ENCODE results near the gene FAM107B. TPM values are rescaled to one million over a fixed set of nuclear protein-coding genes. Genes with fewer than 3 reads are reported as not detected.

Gene FAM107B
- total RNA-seq, 1 experiment from 2014 or later = 24.5 TPM

- TF ChIP-seq CTCF (conservative IDR thresholded peaks at IDR 0.05) = no peak
- Histone ChIP-seq H2BK12ac (ENCODE audit: insufficient read length, low read depth, low read length) (no peak overlapping the region), H4K91ac (ENCODE audit: insufficient read length, low read depth, low read length) (no peak overlapping the region), H3K18ac (ENCODE audit: insufficient read length, low read depth, low read length) (no peak overlapping the region), H3K14ac (ENCODE audit: insufficient read depth, low read length) (no peak overlapping the region), H3K79me2 (ENCODE audit: insufficient read depth, low read length) (no peaks in the 10 kb centered on the region; the same call in 1 of the 2 replicates), H3K79me1 (ENCODE audit: insufficient read depth, low read depth, low read length, poor library complexity, severe bottlenecking) (no peaks in the 10 kb centered on the region), H3K4me2 (ENCODE audit: insufficient read depth, insufficient read length, low read length) (no peak overlapping the region), H2BK20ac (ENCODE audit: low read depth, low read length, poor library complexity, severe bottlenecking) (no peak overlapping the region), H3T11ph (ENCODE audit: low read length) (no peak overlapping the region), H2AFZ (ENCODE audit: low read length) (no peak overlapping the region), H2BK120ac (ENCODE audit: low read depth, low read length, poor library complexity, severe bottlenecking) (no peak overlapping the region), H3K27ac (ENCODE audit: insufficient read length, low read depth, low read length) (no peak overlapping the region), H4K5ac (ENCODE audit: insufficient read length, low read depth, low read length) (no peak overlapping the region), H3K56ac (ENCODE audit: insufficient read length, low read depth, low read length) (no peak overlapping the region), H3K9ac (ENCODE audit: extremely low read depth, insufficient read length, low read length) (no peak overlapping the region), H3K4me1 (ENCODE audit: insufficient read depth, low read length) (no peaks in the 10 kb centered on the region), H3K27me3 (ENCODE audit: insufficient read depth, low read length) (no peaks in the 10 kb centered on the region), H2AK5ac (ENCODE audit: insufficient read length, low read length) (no peak overlapping the region), H4K20me1 (ENCODE audit: control insufficient read depth, insufficient read depth, insufficient read length) (no peaks in the 10 kb centered on the region), H2BK5ac (ENCODE audit: insufficient read length, low read length) (no peak overlapping the region), H4K8ac (replicated peaks; ENCODE audit: insufficient read length, low read depth, low read length) (no peak overlapping the region), H3K9me3 (ENCODE audit: control insufficient read depth, low read depth, low read length) (no peaks in the 10 kb centered on the region), H2BK15ac (ENCODE audit: low read depth, low read length) (no peak overlapping the region), H3K4ac (ENCODE audit: low read depth, low read length) (no peak overlapping the region), H3K23me2 (ENCODE audit: insufficient read length, low read depth, low read length, poor library complexity, severe bottlenecking) (no peaks in the 10 kb centered on the region), H3K23ac (ENCODE audit: insufficient read length, low read depth, low read length) (no peak overlapping the region)
- Mint-ChIP-seq H3K27ac (no peak overlapping the region), H3K27me3 (ENCODE audit: low read depth) (no peaks in the 10 kb centered on the region; the same call in 1 of the 2 replicates), H3K9me3 (peaks cover 3 to 4% of the 10 kb centered on the region in 2 experiments; a peak in 3 of 5 replicates), H3K4me1 (peaks cover 8 to 15% of the 10 kb centered on the region in 2 experiments), H3K36me3 (ENCODE audit: insufficient read depth in 1 of 3, low read depth in 3 of 3) (no peaks in the 10 kb centered on the region; a peak in 1 of 7 replicates), H3K4me3 (no peak overlapping the region)
- no peak for DNase-seq
- WGBS (ENCODE audit: extremely low coverage, insufficient read length, low lambda C conversion rate) = no CpG with 5 or more reads among the region's 1 CpG
These were observed 21.3 kb downstream of the FAM107B start for GRCh38 chr10:14753441-14753840.

Measured in H9 (cell line).